ENCODE measurements around the gene LHCGR. TPM values are rescaled to one million over a fixed set of nuclear protein-coding genes. Genes with fewer than 3 reads are reported as not detected.

The LHCGR gene
- total and polyA plus RNA-seq, 7 donors, result not detected

GRCh38 chr2:48699348-48699930 lies 56.1 kb downstream of the LHCGR start:
- TF ChIP-seq EP300 (IDR thresholded peaks at IDR 0.05) (no peak), POLR2A (IDR thresholded peaks at IDR 0.05) (no peak), POLR2AphosphoS5 (IDR thresholded peaks at IDR 0.05) (no peak)
- TF ChIP-seq, protein P1, sequence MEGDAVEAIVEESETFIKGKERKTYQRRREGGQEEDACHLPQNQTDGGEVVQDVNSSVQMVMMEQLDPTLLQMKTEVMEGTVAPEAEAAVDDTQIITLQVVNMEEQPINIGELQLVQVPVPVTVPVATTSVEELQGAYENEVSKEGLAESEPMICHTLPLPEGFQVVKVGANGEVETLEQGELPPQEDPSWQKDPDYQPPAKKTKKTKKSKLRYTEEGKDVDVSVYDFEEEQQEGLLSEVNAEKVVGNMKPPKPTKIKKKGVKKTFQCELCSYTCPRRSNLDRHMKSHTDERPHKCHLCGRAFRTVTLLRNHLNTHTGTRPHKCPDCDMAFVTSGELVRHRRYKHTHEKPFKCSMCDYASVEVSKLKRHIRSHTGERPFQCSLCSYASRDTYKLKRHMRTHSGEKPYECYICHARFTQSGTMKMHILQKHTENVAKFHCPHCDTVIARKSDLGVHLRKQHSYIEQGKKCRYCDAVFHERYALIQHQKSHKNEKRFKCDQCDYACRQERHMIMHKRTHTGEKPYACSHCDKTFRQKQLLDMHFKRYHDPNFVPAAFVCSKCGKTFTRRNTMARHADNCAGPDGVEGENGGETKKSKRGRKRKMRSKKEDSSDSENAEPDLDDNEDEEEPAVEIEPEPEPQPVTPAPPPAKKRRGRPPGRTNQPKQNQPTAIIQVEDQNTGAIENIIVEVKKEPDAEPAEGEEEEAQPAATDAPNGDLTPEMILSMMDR (IDR thresholded peaks at IDR 0.05), result no peak
- Histone ChIP-seq H3K27me3 (no peaks in the 10 kb centered on the region), H3K4me1 (no peaks in the 10 kb centered on the region), H3K27ac (no peak overlapping the region), H3K9me3 (peaks cover 0 to 3% (median 0%) of the 10 kb centered on the region in 4 donors), H3K36me3 (no peaks in the 10 kb centered on the region), H3K4me3 (no peak overlapping the region)
- WGBS, 2 donors, result 64% methylated on average over 2 of the region's 2 CpGs
- intact Hi-C loops (cut with DNase I), result no loop called here
- DNase-seq, result no peak

DNA sequence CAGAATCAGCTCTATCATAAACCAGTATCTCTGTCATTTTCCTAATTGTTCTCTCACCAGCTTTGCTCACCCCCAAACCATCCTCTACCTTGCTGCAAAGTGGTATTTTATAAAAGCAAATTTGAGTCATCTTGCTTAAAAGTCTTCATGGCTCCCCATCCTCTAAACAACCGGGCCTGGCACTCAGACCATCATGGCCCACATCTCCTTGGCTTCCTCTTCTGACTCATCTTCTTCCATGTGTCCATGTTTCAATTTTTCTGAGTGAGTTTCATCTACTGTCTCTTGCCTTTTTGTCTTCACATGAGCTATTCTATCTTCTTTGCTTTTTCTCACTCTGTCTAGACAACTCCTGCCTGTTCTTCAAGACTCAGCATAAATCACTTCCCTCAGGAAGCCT lies 58.6 kb downstream of the LHCGR start:
- no peaks in the 10 kb centered on the region for H3K36me3 ChIP-seq
- H3K4me3 ChIP-seq, result no peak overlapping the region
- no peaks in the 10 kb centered on the region for H3K27me3 ChIP-seq
- H3K4me1 ChIP-seq, result no peaks in the 10 kb centered on the region
- TF ChIP-seq POLR2A (IDR thresholded peaks at IDR 0.05) (no peak), POLR2AphosphoS5 (IDR thresholded peaks at IDR 0.05) (no peak), EP300 (IDR thresholded peaks at IDR 0.05) (no peak)
- TF ChIP-seq, protein P1 (IDR thresholded peaks at IDR 0.05), result no peak
- WGBS, 2 donors, result 80% methylated on average over 1 of the region's 1 CpG
- no peak for DNase-seq
- peaks cover 0 to 3% (median 0%) of the 10 kb centered on the region in 4 donors for H3K9me3 ChIP-seq
- no peak overlapping the region for H3K27ac ChIP-seq
- intact Hi-C loops (cut with DNase I), result no loop called here

- no peaks in the 10 kb centered on the region for H3K4me1 ChIP-seq
- no peaks in the 10 kb centered on the region for H3K36me3 ChIP-seq
- no peak overlapping the region for H3K27ac ChIP-seq
- TF ChIP-seq POLR2A (IDR thresholded peaks at IDR 0.05), result no peak
- TF ChIP-seq, protein P1 (IDR thresholded peaks at IDR 0.05), result no peak
- TF ChIP-seq EP300 (IDR thresholded peaks at IDR 0.05), result no peak
- TF ChIP-seq POLR2AphosphoS5 (IDR thresholded peaks at IDR 0.05), result no peak
- DNase-seq, result no peak
- H3K9me3 ChIP-seq, result peaks cover 0 to 3% (median 0%) of the 10 kb centered on the region in 4 donors
- intact Hi-C loops (cut with DNase I), result no loop called here
- no peak overlapping the region for H3K4me3 ChIP-seq
- no peaks in the 10 kb centered on the region for H3K27me3 ChIP-seq
Measured at GRCh38 chr2:48695991-48696390, 59.5 kb downstream of the LHCGR start.

GRCh38 chr2:48694149-48694548 lies 61.4 kb downstream of the LHCGR start:
- Histone ChIP-seq H3K27me3 (no peaks in the 10 kb centered on the region), H3K27ac (peak overlapping the region in 1 of 4 donors; percentile 66), H3K4me3 (no peak overlapping the region), H3K9me3 (peaks cover 0 to 3% (median 0%) of the 10 kb centered on the region in 4 donors), H3K4me1 (no peaks in the 10 kb centered on the region), H3K36me3 (no peaks in the 10 kb centered on the region)
- intact Hi-C loops (cut with DNase I), result no loop called here
- no peak for DNase-seq
- WGBS, 2 donors, result 43 to 62% methylated on average over 3 of the region's 3 CpGs
- TF ChIP-seq EP300 (IDR thresholded peaks at IDR 0.05), result no peak
- TF ChIP-seq, protein P1 (IDR thresholded peaks at IDR 0.05), result no peak
- no peak for TF ChIP-seq POLR2A (IDR thresholded peaks at IDR 0.05)
- TF ChIP-seq POLR2AphosphoS5 (IDR thresholded peaks at IDR 0.05), result no peak

DNA sequence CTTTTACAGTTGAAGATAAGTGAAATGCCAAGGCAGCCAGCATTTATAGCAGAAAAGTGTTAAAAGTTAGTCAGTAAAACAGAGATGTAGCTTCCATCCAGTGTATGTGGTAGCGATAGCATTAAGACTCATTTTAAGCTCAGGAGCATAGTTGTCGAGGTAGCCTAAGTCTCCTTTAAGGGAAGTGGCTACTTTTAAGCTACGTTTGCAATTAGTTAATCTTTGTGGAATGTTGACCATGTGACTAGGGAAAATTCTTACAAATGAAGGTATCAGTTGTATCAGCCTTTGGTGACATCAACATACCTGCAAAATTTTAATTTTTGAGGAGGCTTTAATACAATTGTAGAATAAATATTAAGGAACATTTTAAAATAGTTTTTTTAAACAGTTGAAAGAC lies 61.9 kb downstream of the LHCGR start:
- H3K27me3 ChIP-seq, result no peaks in the 10 kb centered on the region
- 56 to 71% methylated on average over 3 of the region's 3 CpGs for WGBS, 2 donors
- no peaks in the 10 kb centered on the region for H3K36me3 ChIP-seq
- peaks cover 0 to 3% (median 0%) of the 10 kb centered on the region in 4 donors for H3K9me3 ChIP-seq
- H3K27ac ChIP-seq, result peak overlapping the region in 1 of 4 donors; percentile 66
- no peak overlapping the region for H3K4me3 ChIP-seq
- intact Hi-C loops (cut with DNase I), result no loop called here
- TF ChIP-seq EP300 (IDR thresholded peaks at IDR 0.05) (no peak), POLR2AphosphoS5 (IDR thresholded peaks at IDR 0.05) (no peak), POLR2A (IDR thresholded peaks at IDR 0.05) (no peak)
- TF ChIP-seq, protein P1 (IDR thresholded peaks at IDR 0.05), result no peak
- DNase-seq, result no peak
- no peaks in the 10 kb centered on the region for H3K4me1 ChIP-seq

Measured in sigmoid colon (tissue), 7 donors.